Parathyroid adenoma (tissue), 2 donors: ENCODE measurements around the gene ASMTL.

Experiments
- H2AFZ ChIP-seq: fragments of 300-600 bp; sonication (generic); one replicate; pipeline ENCODE4 v1.7.0; 2017; ENCODE audit warnings: antibody characterized with exemption, mild to moderate bottlenecking
- H3K27ac ChIP-seq: fragments of 300-600 bp; sonication (generic); one replicate; pipeline ENCODE4 v1.7.0; 2017
- H3K27me3 ChIP-seq: fragments of 300-600 bp; sonication (generic); one replicate; pipeline ENCODE4 v1.7.0; 2017; ENCODE audit warnings: low read length; ENCODE audit not compliant: control insufficient read depth, insufficient read depth
- H3K36me3 ChIP-seq: fragments of 300-600 bp; sonication (generic); one replicate; pipeline ENCODE4 v1.7.0; 2017; ENCODE audit warnings: low read length; ENCODE audit not compliant: control insufficient read depth, insufficient read depth
- H3K4me1 ChIP-seq: fragments of 300-600 bp; sonication (generic); one replicate; pipeline ENCODE4 v1.7.0; 2017; ENCODE audit warnings: control low read depth
- H3K4me2 ChIP-seq: fragments of 300-600 bp; sonication (generic); one replicate; pipeline ENCODE4 v1.7.0; 2017; ENCODE audit warnings: low read length
- H3K4me3 ChIP-seq: fragments of 300-600 bp; sonication (generic); one replicate; pipeline ENCODE4 v1.7.0; 2017; ENCODE audit warnings: low read depth, low read length
- H3K79me2 ChIP-seq: fragments of 300-600 bp; sonication (generic); one replicate; pipeline ENCODE4 v1.7.0; 2017; ENCODE audit warnings: control low read depth
- H3K9ac ChIP-seq: fragments of 300-600 bp; sonication (generic); one replicate; pipeline ENCODE4 v1.7.0; 2017; ENCODE audit warnings: mild to moderate bottlenecking
- H3K9me3 ChIP-seq: fragments of 300-600 bp; sonication (generic); one replicate; pipeline ENCODE4 v1.7.0; 2017; ENCODE audit warnings: low read length; ENCODE audit not compliant: control insufficient read depth
- TF ChIP-seq, protein P1 (sequence below): fragments of 300-600 bp; sonication (generic); IDR thresholded peaks from one replicate; pipeline ENCODE4 v1.7.0; 2017; ENCODE audit warnings: antibody characterized with exemption, mild to moderate bottlenecking
- donor health status: primary hyperparathyroidism.

ASMTL gene

DNA sequence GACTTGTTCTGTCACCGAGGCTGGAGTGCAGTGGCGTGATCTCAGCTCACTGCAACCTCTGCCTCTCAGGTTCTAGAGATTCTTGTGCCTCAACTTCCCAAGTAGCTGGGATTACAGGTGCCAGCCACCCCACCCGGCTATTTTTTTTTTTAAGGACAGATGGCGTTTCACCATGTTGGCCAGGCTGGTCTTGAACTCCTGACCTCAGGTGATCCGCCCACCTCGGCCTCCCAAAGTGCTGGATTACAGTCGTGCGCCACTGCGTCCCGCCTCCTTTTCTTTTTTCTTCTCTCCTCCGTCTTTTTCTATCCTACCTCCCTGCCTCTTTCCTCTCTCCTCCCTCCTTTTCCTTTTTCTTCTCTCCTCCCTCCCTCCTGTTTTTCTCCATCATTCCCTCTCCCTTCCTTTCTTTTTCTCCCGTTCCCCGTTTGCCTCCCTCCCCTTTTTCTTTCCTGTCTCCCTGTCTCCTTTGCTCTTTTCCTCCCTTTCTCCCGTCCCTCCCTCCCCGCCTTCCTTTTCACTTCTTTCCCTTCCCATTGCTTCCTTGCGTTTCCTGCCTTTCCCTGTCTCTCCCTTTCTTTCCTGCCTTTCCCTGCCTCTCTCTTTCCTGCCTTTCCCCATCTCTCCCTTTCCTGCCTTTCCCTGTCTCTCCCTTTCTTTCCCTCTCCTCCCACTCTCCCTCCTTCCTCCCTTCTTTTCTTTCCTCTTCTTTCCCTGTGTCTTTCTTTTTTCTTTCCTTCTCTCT is 58.7 kb downstream of the ASMTL start:
- Histone ChIP-seq H3K4me1 (no peaks in the 10 kb centered on the region), H2AFZ (no peak overlapping the region), H3K36me3 (no peaks in the 10 kb centered on the region), H3K9ac (no peak overlapping the region), H3K4me2 (peak overlapping the region; percentile 83), H3K27ac (no peak overlapping the region), H3K27me3 (no peaks in the 10 kb centered on the region), H3K9me3 (no peaks in the 10 kb centered on the region), H3K79me2 (peaks cover 24% of the 10 kb centered on the region), H3K4me3 (peak overlapping the region; percentile 71)
- TF ChIP-seq, protein P1, sequence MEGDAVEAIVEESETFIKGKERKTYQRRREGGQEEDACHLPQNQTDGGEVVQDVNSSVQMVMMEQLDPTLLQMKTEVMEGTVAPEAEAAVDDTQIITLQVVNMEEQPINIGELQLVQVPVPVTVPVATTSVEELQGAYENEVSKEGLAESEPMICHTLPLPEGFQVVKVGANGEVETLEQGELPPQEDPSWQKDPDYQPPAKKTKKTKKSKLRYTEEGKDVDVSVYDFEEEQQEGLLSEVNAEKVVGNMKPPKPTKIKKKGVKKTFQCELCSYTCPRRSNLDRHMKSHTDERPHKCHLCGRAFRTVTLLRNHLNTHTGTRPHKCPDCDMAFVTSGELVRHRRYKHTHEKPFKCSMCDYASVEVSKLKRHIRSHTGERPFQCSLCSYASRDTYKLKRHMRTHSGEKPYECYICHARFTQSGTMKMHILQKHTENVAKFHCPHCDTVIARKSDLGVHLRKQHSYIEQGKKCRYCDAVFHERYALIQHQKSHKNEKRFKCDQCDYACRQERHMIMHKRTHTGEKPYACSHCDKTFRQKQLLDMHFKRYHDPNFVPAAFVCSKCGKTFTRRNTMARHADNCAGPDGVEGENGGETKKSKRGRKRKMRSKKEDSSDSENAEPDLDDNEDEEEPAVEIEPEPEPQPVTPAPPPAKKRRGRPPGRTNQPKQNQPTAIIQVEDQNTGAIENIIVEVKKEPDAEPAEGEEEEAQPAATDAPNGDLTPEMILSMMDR = no peak

DNA sequence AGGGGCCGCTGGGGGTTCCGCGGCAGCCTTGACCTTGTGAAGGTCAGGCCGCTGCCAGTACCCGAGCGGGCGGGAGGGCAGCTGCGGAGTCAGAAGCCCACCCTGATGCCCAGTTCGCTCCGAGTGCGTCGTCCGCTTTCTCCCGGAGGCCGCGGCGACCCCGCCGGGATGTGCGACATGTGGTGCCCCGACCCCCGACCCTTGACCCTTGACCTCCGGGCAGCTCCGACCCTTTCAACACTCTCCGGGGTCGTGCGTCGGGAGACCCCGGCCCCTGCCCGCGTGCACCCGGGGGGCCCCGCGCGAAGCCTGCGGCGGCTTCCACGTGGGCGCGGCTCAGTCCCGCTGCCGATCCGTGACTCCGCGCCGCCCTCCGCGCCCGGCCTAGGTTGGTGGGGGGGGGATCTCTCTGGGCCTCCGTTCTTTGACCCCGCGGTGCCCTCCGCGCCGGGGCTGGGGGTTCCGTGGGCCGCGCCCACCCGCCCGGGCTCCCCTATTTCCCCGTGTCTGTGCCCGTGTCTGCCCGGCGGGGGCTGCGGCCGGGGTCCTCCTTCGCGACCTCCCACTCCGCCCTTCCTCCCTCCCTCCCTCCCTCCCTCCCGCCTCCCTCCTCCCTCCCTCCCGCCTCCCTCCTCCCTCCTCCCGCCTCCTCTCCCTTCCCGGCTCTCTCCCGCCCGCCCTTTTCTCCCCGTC is 60.2 kb downstream of the ASMTL start:
- peak overlapping the region; percentile 100 for H3K4me3 ChIP-seq
- H2AFZ ChIP-seq = peak overlapping the region; percentile 70
- H3K4me1 ChIP-seq = no peaks in the 10 kb centered on the region
- no peaks in the 10 kb centered on the region for H3K9me3 ChIP-seq
- peak overlapping the region; percentile 87 for H3K4me2 ChIP-seq
- H3K27me3 ChIP-seq = no peaks in the 10 kb centered on the region
- H3K9ac ChIP-seq = peak overlapping the region; percentile 94
- no peaks in the 10 kb centered on the region for H3K36me3 ChIP-seq
- peaks cover 30% of the 10 kb centered on the region for H3K79me2 ChIP-seq
- TF ChIP-seq, protein P1 = no peak
- peak overlapping the region; percentile 100 for H3K27ac ChIP-seq

DNA sequence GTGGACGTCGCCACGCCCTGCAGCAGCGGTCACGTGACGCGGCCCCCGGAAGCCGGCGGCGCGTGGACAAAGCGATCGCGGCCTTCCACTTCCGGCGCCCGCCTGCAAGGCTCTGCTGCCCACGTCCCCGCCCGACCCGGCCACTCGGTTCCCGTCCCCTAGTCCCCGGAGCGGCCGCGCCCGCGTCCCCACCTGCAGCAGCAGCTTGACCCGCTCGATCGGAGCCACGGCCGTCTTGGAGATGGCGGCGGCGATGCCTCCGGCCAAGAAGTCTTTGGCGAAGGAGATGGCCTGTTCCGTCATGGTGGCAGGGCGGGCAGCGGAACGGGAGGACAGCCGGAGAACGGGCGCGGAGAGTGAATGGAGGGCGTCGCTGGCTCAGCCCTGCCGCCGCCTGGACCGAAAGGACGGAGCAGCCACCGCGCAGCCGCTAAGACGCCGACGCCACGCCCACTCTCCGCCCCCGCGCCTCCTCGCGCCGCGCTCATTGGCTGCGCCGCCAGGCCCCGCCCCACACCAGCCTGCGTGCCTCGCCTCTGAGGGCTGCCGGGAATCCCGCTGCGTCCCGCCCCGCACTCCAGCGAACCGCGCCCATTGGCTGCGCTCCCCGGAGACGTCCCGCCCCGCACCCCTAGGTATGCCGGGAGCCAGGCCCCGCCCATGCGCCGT is 60.9 kb downstream of the ASMTL start, which contains the start of gene SLC25A6:
Gene SLC25A6, minus strand, starts transcription at position 407 of the 669 bp plus-strand sequence. Its CDS starts 104 bp downstream, at position 303.
- H3K4me2 ChIP-seq = peak within 1 kb of the TSS; percentile 87
- H3K9ac ChIP-seq = peak within 1 kb of the TSS; percentile 95
- H3K27ac ChIP-seq = peak within 1 kb of the TSS; percentile 100
- H3K36me3 ChIP-seq = no peaks in the 10 kb centered on the region
- H3K4me1 ChIP-seq = no peaks in the 10 kb centered on the region
- H2AFZ ChIP-seq = peak within 1 kb of the TSS; percentile 81
- H3K27me3 ChIP-seq = no peaks in the 10 kb centered on the region
- H3K4me3 ChIP-seq = peak within 1 kb of the TSS; percentile 100
- H3K9me3 ChIP-seq = no peaks in the 10 kb centered on the region
- TF ChIP-seq, protein P1 = no peak
- H3K79me2 ChIP-seq = peaks cover 30% of the 10 kb centered on the region

DNA sequence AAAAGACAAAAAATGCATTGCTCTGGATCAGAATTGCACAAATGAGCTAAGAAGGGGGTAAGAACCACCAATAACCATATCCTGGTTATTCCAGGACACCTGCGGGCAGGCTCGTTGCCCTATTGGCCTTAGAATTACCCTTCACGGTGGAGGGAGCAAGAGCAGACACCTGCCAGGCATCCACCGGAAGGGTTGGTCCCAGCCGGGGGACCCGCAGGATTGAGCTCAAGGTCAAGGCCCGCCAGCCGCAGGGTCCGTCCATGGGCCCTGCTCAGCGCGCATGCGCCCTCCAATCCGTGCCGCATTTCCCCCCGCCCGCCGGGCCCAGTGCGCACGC is 61.4 kb downstream of the ASMTL start:
- Histone ChIP-seq H3K9ac (no peak overlapping the region), H3K27ac (peak overlapping the region; percentile 100), H3K79me2 (peaks cover 30% of the 10 kb centered on the region), H3K4me3 (peak overlapping the region; percentile 100), H3K4me2 (peak overlapping the region; percentile 81), H3K36me3 (no peaks in the 10 kb centered on the region), H3K9me3 (no peaks in the 10 kb centered on the region), H3K4me1 (no peaks in the 10 kb centered on the region), H2AFZ (peak overlapping the region; percentile 81), H3K27me3 (no peaks in the 10 kb centered on the region)
- TF ChIP-seq, protein P1 = no peak
